ENCODE results near the gene MAJIN. TPM values are rescaled to one million over a fixed set of nuclear protein-coding genes. Genes with fewer than 3 reads are reported as not detected.
A peak's percentile ranks its signal among the peaks of the same experiment; 100 is the strongest.

The MAJIN gene
- total and polyA plus RNA-seq, 12 donors: not detected

GRCh38 chr11:64926689-64927088, 45.2 kb downstream of the MAJIN start:
- ATAC-seq (no peak), DNase-seq (no peak)
- Histone ChIP-seq H3K36me3 (peaks cover 0 to 54% (median 27%) of the 10 kb centered on the region in 9 donors), H3K27ac (no peak overlapping the region), H3K4me1 (peaks cover 10 to 34% (median 21%) of the 10 kb centered on the region in 9 donors), H3K9me3 (no peaks in the 10 kb centered on the region), H3K27me3 (no peaks in the 10 kb centered on the region), H3K4me3 (no peak overlapping the region)
- WGBS, 2 donors: 76 to 79% methylated on average over 22 of the region's 22 CpGs
- TF ChIP-seq CTCF (IDR thresholded peaks at IDR 0.05): no peak
- intact Hi-C loops (cut with DNase I): loop anchor here in 6 of 10 donors (5.0 to 10.0 kb wide), 5 partner anchors 51 to 158 kb away; partner anchors contain the start of genes BATF2 (in 4 of the 6), ARL2 (in 1 of the 6), CDCA5 (in 1 of the 6) and ZFPL1 (in 1 of the 6)

GRCh38 chr11:64925536-64926436, 46.1 kb downstream of the MAJIN start:
- Histone ChIP-seq H3K27me3 (no peaks in the 10 kb centered on the region), H3K4me3 (peak overlapping the region; percentile 84 to 100 (median 98)), H3K36me3 (peaks cover 0 to 45% (median 18%) of the 10 kb centered on the region in 9 donors), H3K27ac (peak overlapping the region in 5 of 10 donors; percentile 89 to 96 (median 96)), H3K4me1 (peaks cover 10 to 34% (median 21%) of the 10 kb centered on the region in 9 donors), H3K9me3 (no peaks in the 10 kb centered on the region)
- ATAC-seq: no peak
- intact Hi-C loops (cut with DNase I): loop anchor here in 6 of 10 donors (5.0 to 10.0 kb wide), 5 partner anchors 52 to 159 kb away; partner anchors contain the start of genes BATF2 (in 4 of the 6), ARL2 (in 1 of the 6), CDCA5 (in 1 of the 6) and ZFPL1 (in 1 of the 6)
- 53 to 62% methylated on average over 20 to 24 of the region's 24 CpGs for WGBS, 2 donors
- TF ChIP-seq CTCF (IDR thresholded peaks at IDR 0.05): no peak
- DNase-seq: no peak

GRCh38 chr11:64924910-64925284, 47.0 kb downstream of the MAJIN start:
- ATAC-seq: peak in 2 of 8 donors; percentile 1 to 3
- Histone ChIP-seq H3K27me3 (no peaks in the 10 kb centered on the region), H3K4me3 (peak overlapping the region; percentile 84 to 100 (median 98)), H3K9me3 (no peaks in the 10 kb centered on the region), H3K36me3 (peaks cover 0 to 36% (median 10%) of the 10 kb centered on the region in 9 donors), H3K4me1 (peaks cover 10 to 36% (median 21%) of the 10 kb centered on the region in 9 donors), H3K27ac (peak overlapping the region in 9 of 10 donors; percentile 89 to 99 (median 96))
- 0% methylated on average over 24 of the region's 24 CpGs for WGBS, 2 donors
- peak in 1 of 2 donors; percentile 40 for DNase-seq
- no peak for TF ChIP-seq CTCF (IDR thresholded peaks at IDR 0.05)
- intact Hi-C loops (cut with DNase I): loop anchor here in 7 of 10 donors (5.0 to 10.0 kb wide), 7 partner anchors 52 to 192 kb away; partner anchors contain the start of genes BATF2 (in 4 of the 7), ARL2 (in 2 of the 7), CDCA5 (in 1 of the 7) and SNX15 (in 1 of the 7)

Measured in heart right ventricle (tissue), 16 donors.